Neuron (in vitro differentiated cells): ENCODE measurements around the gene NOC3L.
"Not testable (repeated sequence)": the region's sequence is repeated elsewhere in the genome, so short reads cannot be mapped to it uniquely, and the experiment has no call there.

Experiments used
- H2AFZ ChIP-seq: one replicate; pipeline ENCODE4 v1.6.1; 2013; ENCODE audit warnings: low read depth, mild to moderate bottlenecking, inconsistent platforms, low read length, moderate library complexity
- H3K27me3 ChIP-seq: one replicate; pipeline ENCODE4 v1.6.1; 2013; ENCODE audit warnings: low read length; ENCODE audit not compliant: insufficient read depth
- H3K36me3 ChIP-seq: one replicate; pipeline ENCODE4 v1.6.1; 2013; ENCODE audit warnings: low read length; ENCODE audit not compliant: insufficient read depth
- H3K4me1 ChIP-seq: one replicate; pipeline ENCODE4 v1.6.1; 2013; ENCODE audit warnings: low read length; ENCODE audit not compliant: insufficient read depth
- H3K4me3 ChIP-seq: 2 replicates; pipeline ENCODE4 v1.5.1; 2013; ENCODE audit warnings: mild to moderate bottlenecking, low read length, moderate library complexity
- H3K9me3 ChIP-seq: one replicate; pipeline ENCODE4 v1.6.1; 2013; ENCODE audit warnings: low read length

Gene NOC3L

DNA sequence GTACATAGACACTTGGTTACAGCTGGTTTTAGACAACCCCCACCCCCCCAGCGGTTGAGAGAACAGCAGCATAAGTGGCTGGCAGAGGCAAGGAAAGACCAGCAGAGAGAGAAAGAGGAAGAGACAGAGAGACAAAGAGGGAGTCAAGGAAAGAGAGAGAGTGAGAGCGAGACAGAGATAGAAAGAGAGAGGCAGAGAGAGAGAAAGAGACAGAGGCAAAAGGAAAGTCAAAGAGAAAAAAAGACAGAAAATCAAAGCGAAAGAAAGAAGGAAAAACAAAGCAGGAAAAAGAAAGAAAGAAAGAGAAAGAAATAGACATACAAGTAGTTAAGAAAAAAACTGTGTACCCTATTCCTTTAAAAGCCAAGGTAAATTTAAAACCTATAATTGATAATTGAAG, 23.0 kb upstream of the NOC3L start:
- H3K4me3 ChIP-seq, H3K36me3 ChIP-seq, H3K27me3 ChIP-seq, H2AFZ ChIP-seq, H3K4me1 ChIP-seq, H3K9me3 ChIP-seq: not testable (repeated sequence)

DNA sequence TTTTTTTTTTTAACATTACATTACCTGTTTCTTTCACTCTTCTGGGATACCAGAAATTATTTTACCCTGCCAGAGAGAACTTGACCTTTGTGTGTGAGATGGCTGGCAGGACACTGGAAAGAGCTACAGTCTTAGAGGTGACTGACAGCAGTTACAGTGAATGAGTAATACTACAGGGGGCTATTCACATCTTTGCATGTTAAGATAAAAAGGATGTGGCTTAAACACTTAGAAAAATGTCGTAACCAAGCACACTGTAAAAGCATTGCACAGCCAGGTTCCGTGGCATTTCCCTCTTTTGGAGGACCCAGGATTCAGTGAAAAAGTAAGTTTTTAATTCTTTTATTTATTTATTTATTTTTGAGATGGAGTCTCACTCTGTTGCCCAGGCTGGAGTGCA, 20.8 kb upstream of the NOC3L start:
- Histone ChIP-seq H3K4me3 (no peak overlapping the region), H3K27me3 (no peaks in the 10 kb centered on the region), H2AFZ (no peak overlapping the region), H3K4me1 (no peaks in the 10 kb centered on the region), H3K36me3 (no peaks in the 10 kb centered on the region), H3K9me3 (peaks cover 2% of the 10 kb centered on the region)

- H3K4me3 ChIP-seq = no peak overlapping the region
- no peak overlapping the region for H2AFZ ChIP-seq
- H3K9me3 ChIP-seq = no peaks in the 10 kb centered on the region
- peaks cover 3% of the 10 kb centered on the region for H3K27me3 ChIP-seq
- H3K4me1 ChIP-seq = no peaks in the 10 kb centered on the region
- H3K36me3 ChIP-seq = no peaks in the 10 kb centered on the region
These were observed 14.1 kb upstream of the NOC3L start for GRCh38 chr10:94376865-94377264.

GRCh38 chr10:94375374-94375773, 12.6 kb upstream of the NOC3L start:
- H3K36me3 ChIP-seq = no peaks in the 10 kb centered on the region
- H2AFZ ChIP-seq = no peak overlapping the region
- peaks cover 3% of the 10 kb centered on the region for H3K27me3 ChIP-seq
- no peaks in the 10 kb centered on the region for H3K9me3 ChIP-seq
- no peak overlapping the region for H3K4me3 ChIP-seq
- no peaks in the 10 kb centered on the region for H3K4me1 ChIP-seq

- no peaks in the 10 kb centered on the region for H3K9me3 ChIP-seq
- H2AFZ ChIP-seq = no peak overlapping the region
- no peak overlapping the region for H3K4me3 ChIP-seq
- no peaks in the 10 kb centered on the region for H3K27me3 ChIP-seq
- no peaks in the 10 kb centered on the region for H3K36me3 ChIP-seq
- H3K4me1 ChIP-seq = peaks cover 3% of the 10 kb centered on the region
These were observed 7.8 kb upstream of the NOC3L start for GRCh38 chr10:94370501-94370900.

- no peaks in the 10 kb centered on the region for H3K9me3 ChIP-seq
- peaks cover 10% of the 10 kb centered on the region for H3K4me1 ChIP-seq
- no peaks in the 10 kb centered on the region for H3K27me3 ChIP-seq
- no peak overlapping the region for H2AFZ ChIP-seq
- no peaks in the 10 kb centered on the region for H3K36me3 ChIP-seq
- no peak overlapping the region for H3K4me3 ChIP-seq
These were observed 3.6 kb upstream of the NOC3L start for GRCh38 chr10:94366382-94366781.

DNA sequence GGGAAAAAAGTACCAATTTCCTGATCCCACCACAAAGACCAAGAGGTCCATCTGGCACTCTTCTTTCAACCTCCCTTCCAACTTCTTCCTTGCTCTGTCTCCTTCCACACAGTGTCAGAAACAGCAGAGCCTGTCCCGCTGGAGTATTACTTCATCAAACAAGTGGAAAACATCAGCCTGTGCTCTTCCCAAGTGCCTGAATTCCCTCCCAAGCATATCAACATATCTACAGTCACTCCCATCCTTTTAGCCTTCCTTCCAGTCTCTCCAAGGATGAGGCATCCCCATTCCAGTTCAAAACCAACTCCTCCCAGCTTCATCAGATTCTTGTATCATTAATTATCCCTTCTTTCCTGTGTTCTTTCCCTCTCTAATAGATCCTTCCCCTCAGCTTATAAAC, 1.7 kb upstream of the NOC3L start:
- Histone ChIP-seq H3K4me3 (no peak overlapping the region), H3K36me3 (peaks cover 10% of the 10 kb centered on the region), H3K9me3 (no peaks in the 10 kb centered on the region), H3K4me1 (peaks cover 13% of the 10 kb centered on the region), H2AFZ (no peak overlapping the region), H3K27me3 (no peaks in the 10 kb centered on the region)

DNA sequence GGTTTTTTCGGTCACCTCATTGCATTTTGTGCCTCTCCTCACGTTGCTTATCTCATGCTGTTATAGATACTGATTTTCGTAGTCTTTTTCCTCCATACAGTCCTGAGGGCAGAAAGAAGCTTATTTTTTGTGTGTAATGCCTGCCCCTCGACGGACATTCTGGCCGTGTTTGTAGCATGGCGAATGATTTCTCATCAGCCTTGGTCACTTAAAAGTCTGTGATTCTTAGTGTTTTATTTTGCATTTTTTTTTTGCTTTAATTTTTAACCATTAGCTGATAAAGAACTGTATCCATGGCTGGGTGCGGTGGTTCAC, 469 bp upstream of the NOC3L start:
- Histone ChIP-seq H3K4me3 (peak overlapping the region; percentile 84), H2AFZ (peak overlapping the region; percentile 96), H3K9me3 (no peaks in the 10 kb centered on the region), H3K4me1 (peaks cover 12% of the 10 kb centered on the region), H3K27me3 (no peaks in the 10 kb centered on the region), H3K36me3 (peaks cover 20% of the 10 kb centered on the region)

- H3K4me3 ChIP-seq = peak overlapping the region; percentile 84
- H3K4me1 ChIP-seq = peaks cover 10% of the 10 kb centered on the region
- no peaks in the 10 kb centered on the region for H3K27me3 ChIP-seq
- peaks cover 39% of the 10 kb centered on the region for H3K36me3 ChIP-seq
- no peak overlapping the region for H2AFZ ChIP-seq
- H3K9me3 ChIP-seq = no peaks in the 10 kb centered on the region
These were observed 1.5 kb downstream of the NOC3L start for GRCh38 chr10:94361171-94361794.

- Histone ChIP-seq H2AFZ (no peak overlapping the region), H3K4me1 (peaks cover 10% of the 10 kb centered on the region), H3K36me3 (peaks cover 63% of the 10 kb centered on the region), H3K27me3 (no peaks in the 10 kb centered on the region), H3K4me3 (no peak overlapping the region), H3K9me3 (no peaks in the 10 kb centered on the region)
These were observed 4.3 kb downstream of the NOC3L start for GRCh38 chr10:94358480-94358879.

DNA sequence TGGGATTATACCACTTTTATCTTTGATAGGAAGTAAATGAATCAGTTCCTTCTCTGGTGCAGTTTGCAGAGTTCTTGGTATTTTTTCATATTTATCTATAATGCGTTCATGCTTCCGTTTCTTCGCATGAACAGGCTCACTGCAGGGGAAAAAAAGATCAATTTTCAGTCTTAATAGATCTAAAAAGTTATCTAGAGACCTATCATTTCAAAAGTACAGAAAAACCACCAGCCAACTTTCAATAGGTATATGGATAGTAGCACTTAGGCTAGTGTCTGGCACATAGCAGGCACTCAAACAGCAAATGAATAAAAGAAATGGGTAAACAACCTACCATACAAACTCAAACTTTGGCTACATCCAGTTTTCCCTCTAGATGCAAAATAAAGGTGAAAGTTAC, 5.5 kb downstream of the NOC3L start:
- Histone ChIP-seq H3K9me3 (no peaks in the 10 kb centered on the region), H2AFZ (no peak overlapping the region), H3K27me3 (no peaks in the 10 kb centered on the region), H3K36me3 (peaks cover 70% of the 10 kb centered on the region), H3K4me1 (peaks cover 10% of the 10 kb centered on the region), H3K4me3 (no peak overlapping the region)

DNA sequence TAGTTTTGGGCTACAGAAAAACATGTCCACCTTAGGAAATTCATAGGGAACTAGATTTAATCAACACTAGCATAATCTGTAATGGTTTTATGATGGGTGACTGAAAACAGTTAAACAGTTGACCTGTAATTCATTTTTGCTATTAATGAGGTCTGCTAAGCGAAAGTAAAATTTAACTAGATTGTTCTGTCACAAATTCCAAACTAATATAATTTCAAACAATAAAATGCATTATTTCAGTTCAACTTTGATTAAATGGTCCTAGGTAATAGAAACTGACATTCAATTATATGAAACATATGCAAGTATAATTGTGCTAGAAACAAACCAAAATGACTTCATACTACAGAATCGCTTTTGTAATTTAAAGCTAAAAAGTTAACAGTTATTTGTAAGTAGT, 6.9 kb downstream of the NOC3L start:
- H3K27me3 ChIP-seq = no peaks in the 10 kb centered on the region
- H3K4me1 ChIP-seq = no peaks in the 10 kb centered on the region
- H3K9me3 ChIP-seq = no peaks in the 10 kb centered on the region
- no peak overlapping the region for H3K4me3 ChIP-seq
- H3K36me3 ChIP-seq = peaks cover 78% of the 10 kb centered on the region
- no peak overlapping the region for H2AFZ ChIP-seq

GRCh38 chr10:94353336-94353735, 9.4 kb downstream of the NOC3L start:
- H2AFZ ChIP-seq = no peak overlapping the region
- H3K9me3 ChIP-seq = no peaks in the 10 kb centered on the region
- H3K36me3 ChIP-seq = peaks cover 79% of the 10 kb centered on the region

DNA sequence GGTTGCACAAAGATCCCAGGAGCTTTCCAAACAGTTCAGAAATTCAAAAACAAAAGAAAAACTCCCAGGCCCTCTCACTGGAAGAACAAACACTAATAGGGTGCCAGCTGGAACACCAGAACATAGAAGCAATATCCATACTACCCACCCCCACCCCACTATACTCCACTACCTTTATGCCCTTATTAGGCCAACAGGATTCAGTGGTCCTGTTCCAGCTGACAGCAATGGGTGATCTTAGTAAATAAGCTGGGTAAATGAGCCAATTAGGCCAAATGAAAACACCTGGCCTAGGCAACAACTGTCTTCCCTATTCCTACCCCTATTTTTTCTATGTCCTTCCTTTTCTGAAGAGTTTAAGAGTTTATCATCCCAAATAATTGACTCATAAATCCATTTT, 11.7 kb downstream of the NOC3L start:
- Histone ChIP-seq H3K27me3 (no peaks in the 10 kb centered on the region), H3K4me1 (no peaks in the 10 kb centered on the region), H3K9me3 (no peaks in the 10 kb centered on the region), H3K36me3 (peaks cover 68% of the 10 kb centered on the region), H3K4me3 (no peak overlapping the region), H2AFZ (no peak overlapping the region)

More at GRCh38 chr10:94353336-94353735, 9.4 kb downstream of the NOC3L start:
- Histone ChIP-seq H3K4me1 (no peaks in the 10 kb centered on the region), H3K27me3 (no peaks in the 10 kb centered on the region), H3K4me3 (no peak overlapping the region)
